Hepatocyte (in vitro differentiated cells): Measurements from ENCODE around the gene DCDC1. TPM values are rescaled to one million over a fixed set of nuclear protein-coding genes. Genes with fewer than 3 reads are reported as not detected.
"Not testable (repeated sequence)": the region's sequence is repeated elsewhere in the genome, so short reads cannot be mapped to it uniquely, and the experiment has no call there.

Experiments
- DNase-seq: peaks from one replicate; pipeline ENCODE4 v3.0.0-alpha.2; 2016; ENCODE audit warnings: low spot score
- H2AFZ ChIP-seq: fragments of 200-600 bp; sonication (generic); 2 replicates; pipeline ENCODE4 v1.6.0; 2016; ENCODE audit warnings: antibody characterized with exemption, mild to moderate bottlenecking
- H3K27ac ChIP-seq: fragments of 200-600 bp; sonication (generic); 2 replicates; pipeline ENCODE4 v1.5.1; 2016; ENCODE audit warnings: mild to moderate bottlenecking
- H3K27me3 ChIP-seq: fragments of 200-600 bp; sonication (generic); 2 replicates; pipeline ENCODE4 v1.6.1; 2016
- H3K36me3 ChIP-seq: fragments of 200-600 bp; sonication (generic); replicated peaks from 2 replicates; pipeline ENCODE4 v1.5.1; 2016; ENCODE audit warnings: low read depth; ENCODE audit not compliant: insufficient read depth
- H3K4me1 ChIP-seq: fragments of 200-600 bp; sonication (generic); 2 replicates; pipeline ENCODE4 v1.5.1; 2016; ENCODE audit warnings: mild to moderate bottlenecking, moderate library complexity; ENCODE audit not compliant: insufficient read depth
- H3K4me2 ChIP-seq: fragments of 200-600 bp; sonication (generic); 2 replicates; pipeline ENCODE4 v1.6.0; 2016
- H3K4me3 ChIP-seq: fragments of 200-600 bp; sonication (generic); 2 replicates; pipeline ENCODE4 v1.5.1; 2016; ENCODE audit warnings: mild to moderate bottlenecking
- H3K79me2 ChIP-seq: fragments of 200-600 bp; sonication (generic); 2 replicates; pipeline ENCODE4 v1.6.0; 2017; ENCODE audit warnings: mild to moderate bottlenecking
- H3K9me2 ChIP-seq: fragments of 200-600 bp; sonication (generic); replicated peaks from 2 replicates; pipeline ENCODE4 v1.6.0; 2017; ENCODE audit warnings: mild to moderate bottlenecking; ENCODE audit not compliant: insufficient read depth
- H3K9me3 ChIP-seq: fragments of 200-600 bp; sonication (generic); 2 replicates; pipeline ENCODE4 v1.5.1; 2016; ENCODE audit warnings: low read depth, mild to moderate bottlenecking
- H4K20me1 ChIP-seq: fragments of 200-600 bp; sonication (generic); 2 replicates; pipeline ENCODE4 v1.6.0; 2016; ENCODE audit warnings: mild to moderate bottlenecking; ENCODE audit not compliant: insufficient read depth, poor library complexity, severe bottlenecking
- EZH2 ChIP-seq: fragments of 200-600 bp; sonication (generic); IDR thresholded peaks from 2 replicates; pipeline ENCODE4 v1.6.1; 2016; ENCODE audit warnings: antibody characterized with exemption, mild to moderate bottlenecking, borderline replicate concordance
- EZH2phosphoT487 ChIP-seq: fragments of 200-600 bp; sonication (generic); IDR thresholded peaks from one replicate; pipeline ENCODE4 v1.6.1; 2018; ENCODE audit warnings: antibody characterized with exemption, mild to moderate bottlenecking, low read depth, moderate library complexity; ENCODE audit not compliant: unreplicated experiment, severe bottlenecking
- WGBS: methylation state at CpG from one replicate; pipeline ENCODE4 v1.1.6; 2016; ENCODE audit warnings: low lambda C conversion rate; ENCODE audit errors: missing lambda C conversion rate; 5-methylcytosine and 5-hydroxymethylcytosine counted together
- polyA plus RNA-seq: library from polyadenylated mRNA; unstranded; fragments of >200 nt; fragmentation: Nextera tagmentation; extraction: Ambion mirVana; gene quantifications from 2 replicates; pipeline ENCODE4 v1.2.1, GENCODE V29; 2016
- total RNA-seq: library from RNA; depleted of rRNA; stranded (reverse); fragments of >200 nt; gene quantifications from 2 replicates; pipeline ENCODE4 v1.2.3, GENCODE V29; 2014
- TF ChIP-seq, protein P1 (sequence below): fragments of 200-600 bp; sonication (generic); IDR thresholded peaks from 2 replicates; pipeline ENCODE4 v1.5.1; 2016; ENCODE audit warnings: antibody characterized with exemption, mild to moderate bottlenecking; ENCODE audit not compliant: poor library complexity

The DCDC1 gene
- total and polyA plus RNA-seq, 2 experiments from 2014 or later, result 0.63 to 1.9 TPM

DNA sequence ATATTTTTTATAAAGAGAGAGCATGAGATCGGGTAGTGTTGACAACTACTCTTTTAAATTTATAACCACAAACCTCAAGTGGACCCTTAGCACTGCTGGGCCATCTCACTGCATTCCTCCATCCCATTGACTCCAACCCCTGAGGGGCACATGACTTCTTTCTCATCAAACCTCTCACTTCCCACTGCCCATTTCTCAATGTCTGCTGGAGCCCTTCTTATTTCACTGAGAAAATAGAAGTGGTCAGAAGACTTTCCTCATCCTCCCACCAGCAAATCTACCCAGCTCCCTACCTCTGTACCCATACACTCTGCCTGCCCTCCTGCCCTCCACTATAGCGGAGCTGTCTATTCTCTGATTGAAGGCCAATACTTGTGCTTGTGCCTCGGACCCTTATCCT, 412.8 kb downstream of the DCDC1 start:
- Histone ChIP-seq H3K4me3 (no peak overlapping the region), H3K9me2 (no peaks in the 10 kb centered on the region), H3K9me3 (no peaks in the 10 kb centered on the region), H3K27ac (no peak overlapping the region), H3K4me2 (no peak overlapping the region), H3K27me3 (no peaks in the 10 kb centered on the region), H3K4me1 (no peaks in the 10 kb centered on the region), H3K79me2 (no peaks in the 10 kb centered on the region), H4K20me1 (no peaks in the 10 kb centered on the region), H3K36me3 (no peaks in the 10 kb centered on the region), H2AFZ (no peak overlapping the region)
- DNase-seq, result no peak
- WGBS, result 76% methylated on average over 3 of the region's 3 CpGs
- TF ChIP-seq EZH2, result no peak
- TF ChIP-seq EZH2phosphoT487, result no peak
- TF ChIP-seq, protein P1, sequence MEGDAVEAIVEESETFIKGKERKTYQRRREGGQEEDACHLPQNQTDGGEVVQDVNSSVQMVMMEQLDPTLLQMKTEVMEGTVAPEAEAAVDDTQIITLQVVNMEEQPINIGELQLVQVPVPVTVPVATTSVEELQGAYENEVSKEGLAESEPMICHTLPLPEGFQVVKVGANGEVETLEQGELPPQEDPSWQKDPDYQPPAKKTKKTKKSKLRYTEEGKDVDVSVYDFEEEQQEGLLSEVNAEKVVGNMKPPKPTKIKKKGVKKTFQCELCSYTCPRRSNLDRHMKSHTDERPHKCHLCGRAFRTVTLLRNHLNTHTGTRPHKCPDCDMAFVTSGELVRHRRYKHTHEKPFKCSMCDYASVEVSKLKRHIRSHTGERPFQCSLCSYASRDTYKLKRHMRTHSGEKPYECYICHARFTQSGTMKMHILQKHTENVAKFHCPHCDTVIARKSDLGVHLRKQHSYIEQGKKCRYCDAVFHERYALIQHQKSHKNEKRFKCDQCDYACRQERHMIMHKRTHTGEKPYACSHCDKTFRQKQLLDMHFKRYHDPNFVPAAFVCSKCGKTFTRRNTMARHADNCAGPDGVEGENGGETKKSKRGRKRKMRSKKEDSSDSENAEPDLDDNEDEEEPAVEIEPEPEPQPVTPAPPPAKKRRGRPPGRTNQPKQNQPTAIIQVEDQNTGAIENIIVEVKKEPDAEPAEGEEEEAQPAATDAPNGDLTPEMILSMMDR, result no peak

GRCh38 chr11:30949838-30950237, 419.7 kb downstream of the DCDC1 start:
- WGBS, result 93% methylated on average over 3 of the region's 3 CpGs
- H3K27ac ChIP-seq, result no peak overlapping the region
- H3K9me3 ChIP-seq, result no peaks in the 10 kb centered on the region
- H4K20me1 ChIP-seq, result no peaks in the 10 kb centered on the region
- H3K4me1 ChIP-seq, result no peaks in the 10 kb centered on the region
- H3K9me2 ChIP-seq, result no peaks in the 10 kb centered on the region
- no peak overlapping the region for H2AFZ ChIP-seq
- no peaks in the 10 kb centered on the region for H3K79me2 ChIP-seq
- no peak for DNase-seq
- H3K4me2 ChIP-seq, result no peak overlapping the region
- H3K27me3 ChIP-seq, result no peaks in the 10 kb centered on the region
- no peak for TF ChIP-seq EZH2
- TF ChIP-seq, protein P1, result no peak
- TF ChIP-seq EZH2phosphoT487, result no peak
- H3K36me3 ChIP-seq, result no peaks in the 10 kb centered on the region
- H3K4me3 ChIP-seq, result no peak overlapping the region

GRCh38 chr11:30947715-30948114, 421.8 kb downstream of the DCDC1 start:
- WGBS, result 88% methylated on average over 1 of the region's 1 CpG
- not testable (repeated sequence) for H3K36me3 ChIP-seq, H3K27ac ChIP-seq, H3K4me3 ChIP-seq, H3K9me3 ChIP-seq, H4K20me1 ChIP-seq, H3K9me2 ChIP-seq, H2AFZ ChIP-seq, H3K4me2 ChIP-seq, H3K27me3 ChIP-seq, DNase-seq, H3K79me2 ChIP-seq, H3K4me1 ChIP-seq

GRCh38 chr11:30938810-30939209, 430.7 kb downstream of the DCDC1 start:
- DNase-seq, result no peak
- no peaks in the 10 kb centered on the region for H3K79me2 ChIP-seq
- peaks cover 5% of the 10 kb centered on the region for H3K9me3 ChIP-seq
- H3K4me1 ChIP-seq, result no peaks in the 10 kb centered on the region
- no peaks in the 10 kb centered on the region for H3K36me3 ChIP-seq
- TF ChIP-seq, protein P1, result no peak
- TF ChIP-seq EZH2phosphoT487 (no peak), EZH2 (no peak)
- 94% methylated on average over 6 of the region's 6 CpGs for WGBS
- no peak overlapping the region for H3K4me3 ChIP-seq
- no peak overlapping the region for H3K4me2 ChIP-seq
- no peaks in the 10 kb centered on the region for H3K27me3 ChIP-seq
- no peaks in the 10 kb centered on the region for H4K20me1 ChIP-seq
- no peaks in the 10 kb centered on the region for H3K9me2 ChIP-seq
- no peak overlapping the region for H3K27ac ChIP-seq
- H2AFZ ChIP-seq, result no peak overlapping the region
